OCI-LY3 (cell line): ENCODE measurements around the gene MTHFD2L.

ENCODE experiments used
- EZH2phosphoT487 ChIP-seq: fragments of 200-600 bp; shearing (Covaris generic); IDR thresholded peaks from 2 replicates; pipeline ENCODE4 v1.6.1; 2018; ENCODE audit warnings: antibody characterized with exemption, mixed run types, low read depth
- TF ChIP-seq, protein P1 (sequence below): fragments of 200-600, 300-600 bp; sonication (generic); IDR thresholded peaks from 2 replicates; pipeline ENCODE4 v1.5.1; 2014; ENCODE audit warnings: antibody characterized with exemption, low read length, low read depth

DNA sequence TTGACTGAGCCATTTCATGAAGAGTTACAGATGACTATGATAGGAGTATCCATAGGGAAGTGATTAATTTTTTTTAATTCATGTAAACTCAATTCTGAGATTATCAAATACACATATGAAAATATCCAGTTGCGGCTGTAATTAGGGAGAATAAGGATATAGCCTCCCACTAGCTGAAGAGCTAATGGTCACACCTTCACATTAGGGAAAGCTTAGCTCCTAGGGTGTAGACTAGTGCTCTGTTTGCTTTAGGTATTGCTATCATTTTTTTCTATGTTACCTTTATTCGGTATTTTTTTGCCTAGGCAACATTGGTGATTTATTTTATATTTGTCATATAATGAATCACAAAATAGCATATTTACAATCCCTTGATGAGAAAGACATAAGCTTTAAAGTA, 110.7 kb downstream of the MTHFD2L start:
- TF ChIP-seq, protein P1, sequence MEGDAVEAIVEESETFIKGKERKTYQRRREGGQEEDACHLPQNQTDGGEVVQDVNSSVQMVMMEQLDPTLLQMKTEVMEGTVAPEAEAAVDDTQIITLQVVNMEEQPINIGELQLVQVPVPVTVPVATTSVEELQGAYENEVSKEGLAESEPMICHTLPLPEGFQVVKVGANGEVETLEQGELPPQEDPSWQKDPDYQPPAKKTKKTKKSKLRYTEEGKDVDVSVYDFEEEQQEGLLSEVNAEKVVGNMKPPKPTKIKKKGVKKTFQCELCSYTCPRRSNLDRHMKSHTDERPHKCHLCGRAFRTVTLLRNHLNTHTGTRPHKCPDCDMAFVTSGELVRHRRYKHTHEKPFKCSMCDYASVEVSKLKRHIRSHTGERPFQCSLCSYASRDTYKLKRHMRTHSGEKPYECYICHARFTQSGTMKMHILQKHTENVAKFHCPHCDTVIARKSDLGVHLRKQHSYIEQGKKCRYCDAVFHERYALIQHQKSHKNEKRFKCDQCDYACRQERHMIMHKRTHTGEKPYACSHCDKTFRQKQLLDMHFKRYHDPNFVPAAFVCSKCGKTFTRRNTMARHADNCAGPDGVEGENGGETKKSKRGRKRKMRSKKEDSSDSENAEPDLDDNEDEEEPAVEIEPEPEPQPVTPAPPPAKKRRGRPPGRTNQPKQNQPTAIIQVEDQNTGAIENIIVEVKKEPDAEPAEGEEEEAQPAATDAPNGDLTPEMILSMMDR: no peak
- TF ChIP-seq EZH2phosphoT487: no peak
